Non-pigmented ciliary epithelial cell (primary cell): ENCODE measurements around the gene TAF11L4.
"Not testable (repeated sequence)": the region's sequence is repeated elsewhere in the genome, so short reads cannot be mapped to it uniquely, and the experiment has no call there.

Experiments used
- DNase-seq: peaks from one replicate; pipeline ENCODE4 v3.0.0-alpha.2; 2010; ENCODE audit warnings: low read depth

TAF11L4 gene

DNA sequence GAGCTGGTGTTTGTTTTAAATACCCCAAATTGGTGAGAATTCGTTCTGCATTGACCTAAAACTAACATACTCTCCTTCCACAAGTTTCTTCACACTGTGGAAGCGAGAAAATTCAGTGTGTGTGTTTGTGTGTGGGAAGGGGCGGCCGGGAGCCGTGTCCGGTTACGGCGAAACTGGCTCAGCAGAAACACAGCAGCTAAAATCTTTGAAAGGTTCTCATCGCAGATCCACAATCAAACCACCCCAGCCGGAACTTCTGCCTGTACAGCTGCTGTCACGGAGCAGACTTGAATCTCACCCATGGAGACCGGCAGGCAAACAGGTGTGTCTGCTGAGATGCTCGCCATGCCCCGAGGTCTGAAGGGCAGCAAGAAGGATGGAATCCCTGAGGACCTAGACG, at the start of gene TAF11L4:
Gene TAF11L4, plus strand, starts transcription at position 301 of the 400 bp plus-strand sequence.
- DNase-seq: not testable (repeated sequence)

DNA sequence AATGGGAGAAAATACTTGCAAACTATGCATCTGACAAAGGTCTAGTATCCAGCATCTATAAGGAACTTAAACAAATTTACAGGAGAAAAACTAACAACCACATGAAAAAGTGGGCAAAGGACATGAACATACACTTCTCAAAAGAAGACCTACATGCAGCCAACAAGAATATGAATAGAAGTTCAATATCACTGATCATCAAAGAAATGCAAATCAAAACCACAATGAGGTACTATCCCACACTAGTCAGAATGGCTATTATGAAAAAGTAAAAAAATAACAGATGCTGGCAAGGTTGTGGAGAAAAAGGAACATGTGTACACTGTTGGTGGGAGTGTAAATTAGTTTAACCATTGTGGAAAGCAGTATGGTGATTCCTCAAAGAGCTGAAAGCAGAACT, 46.5 kb upstream of the TAF11L4 start:
- not testable (repeated sequence) for DNase-seq

DNA sequence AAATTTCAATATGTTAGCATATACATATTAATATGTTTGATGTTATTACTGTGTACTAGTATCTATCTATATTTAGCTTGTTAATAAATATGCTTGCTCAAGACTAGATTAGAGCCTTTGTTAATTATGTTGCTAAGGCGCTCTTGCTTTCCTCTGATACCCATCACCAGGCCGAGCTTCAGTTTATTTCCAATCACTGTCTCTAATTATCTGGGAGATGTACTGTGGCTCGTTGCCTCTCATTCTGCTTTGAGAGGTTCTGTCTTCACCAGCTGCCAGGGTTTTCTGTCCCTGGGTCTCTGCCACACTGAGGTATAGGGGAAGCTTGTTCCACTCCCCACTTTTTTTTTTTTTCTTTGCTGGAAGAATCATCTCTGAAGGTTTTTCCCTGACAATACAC, 44.6 kb upstream of the TAF11L4 start:
- no peak for DNase-seq

DNA sequence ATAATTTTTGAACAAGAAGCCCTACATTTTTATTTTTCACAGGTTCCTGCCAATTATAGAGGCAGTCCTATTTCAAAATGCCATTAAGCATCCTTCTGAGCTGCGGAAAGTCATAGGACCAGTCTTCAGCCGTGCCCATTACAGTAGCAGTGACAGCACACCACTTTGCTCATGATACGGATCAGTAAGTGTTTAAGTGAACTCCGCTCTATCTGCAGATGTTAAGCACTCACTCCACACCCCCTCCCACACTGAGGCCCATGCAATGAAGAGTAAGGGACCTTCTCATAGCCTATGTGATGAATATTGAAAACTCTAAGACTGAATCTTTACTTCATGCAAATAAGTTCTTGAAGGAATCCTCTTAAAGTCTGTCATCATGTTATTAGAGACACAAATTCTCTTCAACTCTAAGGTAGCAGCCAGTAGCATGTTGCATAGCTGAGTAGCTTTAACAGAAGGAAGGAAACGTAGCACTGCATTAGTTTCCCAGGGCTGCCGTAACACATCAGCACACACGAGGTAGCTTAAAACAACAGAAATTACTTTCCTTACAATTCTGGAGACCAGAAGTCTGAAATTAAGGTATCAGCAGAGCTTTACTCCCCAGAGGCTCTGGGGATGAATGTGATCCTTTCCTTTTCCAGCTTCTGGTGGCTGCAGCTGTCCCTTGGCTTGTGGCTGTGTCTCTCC, 43.9 kb upstream of the TAF11L4 start:
- no peak for DNase-seq

DNA sequence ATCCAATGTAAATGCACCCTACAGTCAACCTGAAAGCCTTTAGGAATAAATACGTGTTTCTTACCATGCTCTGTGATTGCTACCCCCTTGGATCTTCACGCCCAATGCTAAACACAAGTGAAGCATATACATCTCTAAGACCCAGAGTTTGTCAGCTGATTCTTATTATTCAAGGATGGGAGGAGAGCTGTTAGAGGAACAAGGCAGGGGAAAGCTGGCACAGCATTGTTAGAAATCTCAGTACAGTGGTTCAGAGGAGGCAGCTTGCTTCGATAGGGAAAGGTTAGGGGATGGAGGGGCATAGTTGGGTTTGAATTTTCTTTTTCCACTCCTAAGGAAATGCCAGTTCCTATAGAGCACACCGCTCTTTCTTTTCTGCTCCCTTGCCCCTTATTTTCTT, 40.2 kb upstream of the TAF11L4 start:
- no peak for DNase-seq

DNA sequence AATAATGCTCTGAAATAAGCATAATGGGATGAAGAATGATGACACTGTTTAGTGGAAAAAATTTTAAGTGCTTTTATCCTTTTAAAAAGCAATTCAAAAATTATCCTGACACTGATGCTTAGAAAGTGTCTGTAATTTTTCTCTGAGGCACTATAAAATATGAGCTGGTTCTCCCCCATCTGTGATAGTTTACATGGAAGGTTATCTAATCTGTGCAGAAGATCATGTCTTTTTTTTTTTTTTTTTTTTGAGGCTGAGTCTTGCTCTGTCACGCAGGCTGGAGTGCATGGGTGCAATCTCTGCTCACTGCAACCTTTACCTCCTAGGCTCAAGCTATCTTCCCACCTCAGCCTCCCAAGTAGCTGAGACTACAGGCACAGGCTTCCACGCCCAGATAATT, 38.8 kb upstream of the TAF11L4 start:
- DNase-seq: no peak

DNA sequence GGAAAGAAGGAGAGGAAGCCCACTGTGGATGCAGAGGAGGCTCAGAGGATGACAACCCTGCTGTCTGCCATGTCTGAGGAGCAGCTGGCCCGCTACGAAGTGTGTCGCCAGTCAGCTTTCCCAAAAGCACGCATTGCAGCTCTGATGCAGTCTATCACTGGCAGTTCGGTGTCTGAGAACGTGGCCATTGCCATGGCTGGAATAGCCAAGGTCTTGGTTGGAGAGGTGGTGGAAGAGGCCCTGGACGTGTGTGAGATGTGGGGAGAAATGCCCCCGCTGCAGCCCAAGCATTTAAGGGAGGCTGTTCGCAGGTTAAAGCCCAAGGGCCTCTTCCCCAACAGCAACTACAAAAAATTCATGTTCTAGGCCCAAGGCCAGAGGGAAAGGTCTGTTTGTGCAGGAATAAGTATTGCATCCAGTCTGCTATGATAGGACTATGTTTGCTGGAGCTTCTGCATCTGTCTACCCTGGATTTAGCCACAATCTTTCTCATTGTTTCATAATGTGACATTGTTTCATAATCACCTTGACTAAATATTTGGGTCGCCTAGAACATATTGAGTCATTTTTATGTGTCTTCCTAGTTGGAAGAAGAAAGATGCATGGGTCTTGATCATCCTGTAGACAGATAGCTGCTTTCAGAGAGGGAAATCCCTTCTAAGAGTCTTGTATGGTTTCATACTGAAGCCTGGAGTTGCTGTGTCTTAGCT, 35.0 kb upstream of the TAF11L4 start:
- DNase-seq: not testable (repeated sequence)

DNA sequence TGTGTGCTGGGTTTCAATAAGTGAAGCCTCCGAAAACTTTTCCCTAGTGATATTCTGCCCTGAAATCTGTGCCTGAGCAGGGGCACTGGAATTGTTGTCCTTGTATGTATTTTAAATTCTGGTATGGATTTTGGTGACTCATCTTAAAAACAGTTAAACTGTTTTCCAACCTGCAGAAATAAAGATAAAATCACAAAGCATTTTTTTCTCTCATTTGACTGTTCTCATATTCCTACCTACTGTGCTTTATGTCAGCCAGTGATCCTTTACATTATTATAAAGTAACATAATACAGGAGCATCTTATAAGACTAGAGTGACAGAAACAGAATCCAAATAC, 34.5 kb upstream of the TAF11L4 start:
- DNase-seq: no peak

DNA sequence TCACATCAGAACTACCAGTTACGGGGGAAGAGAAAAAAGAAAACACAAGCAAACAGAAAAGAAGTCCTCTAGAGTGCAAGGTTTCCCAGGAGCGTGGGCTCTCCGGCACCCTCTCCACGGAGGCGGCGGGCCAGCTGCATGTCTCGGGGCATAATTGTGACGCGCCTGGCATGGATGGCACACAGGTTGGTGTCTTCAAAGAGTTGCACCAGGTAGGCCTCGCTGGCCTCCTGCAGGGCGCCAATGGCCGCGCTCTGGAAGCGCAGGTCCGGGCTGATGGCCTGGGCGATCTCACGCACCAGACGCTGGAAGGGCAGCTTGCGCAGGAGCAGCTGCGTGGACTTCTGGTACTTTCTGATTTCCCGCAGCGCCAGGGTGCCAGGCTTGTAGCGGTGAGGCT, 30.3 kb upstream of the TAF11L4 start:
- DNase-seq: not testable (repeated sequence)

DNA sequence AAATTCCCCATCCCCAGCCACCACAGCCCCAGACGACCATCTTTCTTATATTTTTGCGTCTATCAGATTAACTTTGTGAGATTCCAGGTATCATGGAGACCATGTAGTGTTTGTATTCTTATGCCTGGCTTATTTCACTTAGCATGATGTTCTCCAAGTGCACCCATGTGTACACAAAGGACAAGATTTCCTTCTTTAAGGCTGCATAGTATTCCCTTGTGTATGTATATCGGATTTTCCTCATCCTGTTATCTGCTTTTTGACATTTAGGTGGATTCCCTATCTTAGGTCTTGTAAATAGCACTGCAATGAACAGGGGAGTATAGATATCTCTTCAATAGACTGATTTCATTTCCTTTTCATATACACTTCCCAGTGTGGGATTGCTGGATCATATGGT, 28.8 kb upstream of the TAF11L4 start:
- no peak for DNase-seq

DNA sequence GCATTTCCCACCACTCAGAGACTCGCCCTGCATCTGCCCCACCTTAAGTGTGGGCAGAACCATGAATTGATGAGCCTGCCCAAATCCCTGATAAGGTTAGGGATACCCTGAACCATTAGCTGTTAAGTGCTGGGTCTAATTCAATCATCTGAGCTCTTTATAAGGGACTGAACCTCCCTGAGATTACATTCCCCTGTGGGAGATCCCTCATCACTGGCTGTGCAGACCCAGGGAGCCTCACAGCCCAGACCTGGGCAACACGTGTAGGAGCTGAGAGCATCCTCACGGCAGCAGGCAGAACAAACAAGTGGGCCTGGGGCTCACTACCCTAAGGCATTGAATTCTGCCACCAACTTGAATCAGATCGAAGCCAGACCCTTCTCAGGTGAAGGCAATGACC, 24.2 kb upstream of the TAF11L4 start:
- DNase-seq: no peak

DNA sequence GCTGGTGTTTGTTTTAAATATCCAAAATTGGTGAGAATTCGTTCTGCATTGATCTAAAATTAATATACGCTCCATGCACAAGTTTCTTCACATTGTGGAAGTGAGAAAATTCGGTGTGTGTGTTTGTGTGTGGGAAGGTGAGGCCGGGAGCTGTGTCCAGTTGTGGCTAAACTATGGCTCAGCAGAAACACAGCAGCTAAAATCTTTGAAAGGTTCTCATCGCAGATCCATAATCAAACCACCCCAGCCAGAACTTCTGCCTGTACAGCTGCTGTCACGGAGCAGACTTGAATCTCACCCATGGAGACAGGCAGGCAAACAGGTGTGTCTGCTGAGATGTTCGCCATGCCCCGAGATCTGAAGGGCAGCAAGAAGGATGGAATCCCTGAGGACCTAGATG, 23.7 kb upstream of the TAF11L4 start, which contains the start of gene TAF11L2:
Gene TAF11L2, plus strand, starts transcription at position 301 of the 400 bp plus-strand sequence.
- not testable (repeated sequence) for DNase-seq

DNA sequence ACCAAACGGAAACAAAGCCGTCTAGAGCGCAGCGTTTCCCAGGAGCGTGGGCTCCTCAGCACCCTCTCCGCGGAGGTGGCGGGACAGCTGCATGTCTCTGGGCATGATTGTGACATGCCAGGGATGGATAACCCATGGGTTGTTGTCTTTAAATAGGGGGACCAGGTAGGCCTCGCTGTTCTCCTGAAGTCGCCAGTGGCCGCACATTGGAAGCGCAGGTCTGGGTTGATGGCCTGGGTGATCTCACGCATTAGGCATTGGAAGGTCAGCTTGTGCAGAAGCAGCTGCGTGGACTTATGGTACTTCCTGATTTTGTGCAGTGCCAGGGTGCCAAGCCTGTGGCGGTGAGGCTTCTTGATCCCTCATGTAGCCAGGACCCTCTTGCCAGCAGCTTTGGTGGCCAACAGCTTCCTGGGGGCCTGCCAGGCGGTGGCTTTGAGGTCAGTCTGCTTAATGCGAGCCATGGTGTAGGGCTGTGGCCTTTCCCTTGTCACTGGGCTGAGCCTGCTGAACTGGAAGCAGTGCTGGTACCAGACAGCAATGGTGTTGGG, 9.8 kb upstream of the TAF11L4 start:
- no peak for DNase-seq

DNA sequence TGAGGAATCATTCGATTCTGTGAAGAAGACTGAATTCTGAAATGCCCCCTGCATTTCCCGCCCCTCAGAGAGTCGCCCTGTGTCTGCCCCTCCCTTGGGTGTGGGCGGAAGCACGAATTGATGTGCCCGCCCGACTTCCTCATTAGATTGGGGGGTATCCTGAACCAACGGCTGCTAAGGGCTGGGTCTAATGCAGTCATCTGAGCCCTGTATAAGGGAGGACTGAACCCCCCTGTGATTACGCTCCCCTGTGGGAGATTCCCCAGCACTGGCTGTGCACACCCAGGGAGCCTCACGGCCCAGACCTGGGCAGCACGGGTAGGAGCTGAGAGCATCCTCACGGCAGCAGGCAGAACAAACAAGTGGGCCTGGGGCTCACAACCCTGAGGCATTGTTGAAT, 4.1 kb upstream of the TAF11L4 start:
- DNase-seq: not testable (repeated sequence)

DNA sequence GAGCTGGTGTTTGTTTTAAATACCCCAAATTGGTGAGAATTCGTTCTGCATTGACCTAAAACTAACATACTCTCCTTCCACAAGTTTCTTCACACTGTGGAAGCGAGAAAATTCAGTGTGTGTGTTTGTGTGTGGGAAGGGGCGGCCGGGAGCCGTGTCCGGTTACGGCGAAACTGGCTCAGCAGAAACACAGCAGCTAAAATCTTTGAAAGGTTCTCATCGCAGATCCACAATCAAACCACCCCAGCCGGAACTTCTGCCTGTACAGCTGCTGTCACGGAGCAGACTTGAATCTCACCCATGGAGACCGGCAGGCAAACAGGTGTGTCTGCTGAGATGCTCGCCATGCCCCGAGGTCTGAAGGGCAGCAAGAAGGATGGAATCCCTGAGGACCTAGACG, 3.5 kb upstream of the TAF11L4 start, which contains the start of gene TAF11L3:
Gene TAF11L3, plus strand, starts transcription at position 301 of the 400 bp plus-strand sequence.
- DNase-seq: not testable (repeated sequence)

DNA sequence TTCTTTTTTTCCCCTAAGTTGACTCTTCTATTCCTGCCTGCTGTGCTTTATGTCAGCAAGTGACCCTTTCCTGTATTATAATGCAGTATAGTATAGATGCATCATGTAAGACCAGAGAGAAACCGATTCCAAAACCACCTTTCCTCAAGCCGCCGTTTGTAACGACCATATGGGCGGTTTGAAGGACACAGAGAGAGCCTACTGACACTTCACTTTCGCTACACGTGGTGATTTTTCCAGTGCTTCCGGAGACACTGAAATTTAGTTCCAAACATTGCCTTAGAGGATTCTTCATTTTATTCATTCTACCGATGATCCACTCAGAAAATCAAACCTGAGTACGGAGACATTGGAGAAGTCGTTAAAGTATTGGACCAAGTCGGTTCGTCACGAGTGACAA, 2.1 kb upstream of the TAF11L4 start:
- DNase-seq: not testable (repeated sequence)

DNA sequence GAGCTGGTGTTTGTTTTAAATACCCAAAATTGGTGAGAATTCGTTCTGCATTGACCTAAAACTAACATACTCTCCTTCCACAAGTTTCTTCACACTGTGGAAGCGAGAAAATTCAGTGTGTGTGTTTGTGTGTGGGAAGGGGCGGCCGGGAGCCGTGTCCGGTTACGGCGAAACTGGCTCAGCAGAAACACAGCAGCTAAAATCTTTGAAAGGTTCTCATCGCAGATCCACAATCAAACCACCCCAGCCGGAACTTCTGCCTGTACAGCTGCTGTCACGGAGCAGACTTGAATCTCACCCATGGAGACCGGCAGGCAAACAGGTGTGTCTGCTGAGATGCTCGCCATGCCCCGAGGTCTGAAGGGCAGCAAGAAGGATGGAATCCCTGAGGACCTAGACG, 3.3 kb downstream of the TAF11L4 start, which contains the start of gene TAF11L5:
Gene TAF11L5, plus strand, starts transcription at position 301 of the 400 bp plus-strand sequence.
- DNase-seq: not testable (repeated sequence)

DNA sequence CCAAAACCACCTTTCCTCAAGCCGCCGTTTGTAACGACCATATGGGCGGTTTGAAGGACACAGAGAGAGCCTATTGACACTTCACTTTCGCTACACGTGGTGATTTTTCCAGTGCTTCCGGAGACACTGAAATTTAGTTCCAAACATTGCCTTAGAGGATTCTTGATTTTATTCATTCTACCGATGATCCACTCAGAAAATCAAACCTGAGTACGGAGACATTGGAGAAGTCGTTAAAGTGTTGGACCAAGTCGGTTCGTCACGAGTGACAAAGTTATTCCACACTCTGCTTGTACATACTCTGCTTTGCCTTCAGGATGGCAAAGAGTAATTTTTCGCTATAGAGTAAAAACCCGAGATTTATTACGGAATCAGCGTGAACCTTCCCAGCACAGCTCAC, 4.9 kb downstream of the TAF11L4 start:
- DNase-seq: not testable (repeated sequence)

DNA sequence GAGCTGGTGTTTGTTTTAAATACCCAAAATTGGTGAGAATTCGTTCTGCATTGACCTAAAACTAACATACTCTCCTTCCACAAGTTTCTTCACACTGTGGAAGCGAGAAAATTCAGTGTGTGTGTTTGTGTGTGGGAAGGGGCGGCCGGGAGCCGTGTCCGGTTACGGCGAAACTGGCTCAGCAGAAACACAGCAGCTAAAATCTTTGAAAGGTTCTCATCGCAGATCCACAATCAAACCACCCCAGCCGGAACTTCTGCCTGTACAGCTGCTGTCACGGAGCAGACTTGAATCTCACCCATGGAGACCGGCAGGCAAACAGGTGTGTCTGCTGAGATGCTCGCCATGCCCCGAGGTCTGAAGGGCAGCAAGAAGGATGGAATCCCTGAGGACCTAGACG, 6.8 kb downstream of the TAF11L4 start, which contains the start of gene TAF11L6:
Gene TAF11L6, plus strand, starts transcription at position 301 of the 400 bp plus-strand sequence.
- DNase-seq: not testable (repeated sequence)
